GOT3 (cell line): ENCODE results near the gene GABBR2.

Experiments
- DNase-seq: peaks from one replicate; lab custom pipeline; 2025; ENCODE audit warnings: mixed read lengths; lab: John Stamatoyannopoulos, UW

Gene GABBR2

DNA sequence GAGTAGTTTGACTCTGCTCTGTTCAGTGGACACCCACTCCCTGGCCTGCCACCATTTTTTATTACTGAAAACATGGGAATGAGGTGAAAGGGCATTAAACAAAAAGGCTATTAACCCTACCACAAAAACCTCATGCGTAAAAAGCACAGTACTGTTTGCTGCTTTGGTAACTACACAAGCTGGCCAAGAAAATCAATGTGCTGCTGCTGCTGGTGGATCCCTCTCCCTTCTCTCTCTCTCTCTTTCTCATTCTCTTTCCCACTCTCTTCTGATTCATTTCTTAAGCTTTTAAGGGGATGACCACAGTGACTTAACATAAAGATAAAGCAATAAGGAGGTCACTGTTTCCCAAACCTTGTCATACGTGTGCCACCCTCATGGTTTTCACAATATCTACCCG is 270.1 kb downstream of the GABBR2 start:
- DNase-seq: no peak

- no peak for DNase-seq
These were observed 271.2 kb downstream of the GABBR2 start for GRCh38 chr9:98437458-98438034.

GRCh38 chr9:98432960-98433359 is 275.8 kb downstream of the GABBR2 start:
- no peak for DNase-seq

GRCh38 chr9:98432134-98432533 is 276.6 kb downstream of the GABBR2 start:
- DNase-seq: no peak

GRCh38 chr9:98430535-98431292 is 278.0 kb downstream of the GABBR2 start:
- DNase-seq: no peak

DNA sequence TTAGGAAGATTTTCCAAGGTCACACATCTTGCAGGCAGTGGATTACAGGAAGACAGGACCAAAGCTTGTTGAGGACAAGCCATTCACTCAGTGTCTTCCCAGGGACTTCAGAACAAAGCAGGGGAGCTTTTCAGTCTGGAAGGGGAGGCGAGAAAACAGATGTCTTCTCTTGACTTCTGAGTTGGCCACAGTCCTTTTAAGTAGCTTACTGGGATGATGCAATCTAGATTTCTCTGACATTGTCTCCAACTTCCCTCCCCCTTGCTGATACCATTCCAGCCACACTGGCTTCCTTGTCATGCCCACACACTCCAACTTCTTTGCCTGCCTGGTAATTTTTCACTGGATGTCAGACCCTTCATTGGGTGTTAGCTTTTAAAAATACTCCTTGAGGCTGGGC is 279.1 kb downstream of the GABBR2 start:
- DNase-seq: no peak

DNA sequence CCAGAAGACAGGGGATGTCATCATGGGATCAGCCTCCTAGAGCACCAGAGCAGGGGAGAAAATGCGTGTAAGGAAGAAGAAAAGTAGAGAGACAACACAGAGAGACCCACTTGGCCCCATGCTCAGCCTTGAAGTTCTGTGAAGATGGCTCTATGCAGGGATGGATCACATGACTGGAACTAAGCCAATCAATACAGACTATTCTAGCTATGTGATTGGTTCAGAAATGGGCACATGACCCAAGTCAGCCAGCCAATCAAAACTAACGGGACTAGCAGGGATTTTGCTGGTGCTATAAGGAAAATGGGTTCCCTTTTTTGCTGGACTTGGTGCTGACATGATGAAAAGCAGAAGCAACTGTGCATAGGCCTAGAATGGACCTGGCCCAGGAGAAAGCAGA is 280.3 kb downstream of the GABBR2 start:
- no peak for DNase-seq

DNA sequence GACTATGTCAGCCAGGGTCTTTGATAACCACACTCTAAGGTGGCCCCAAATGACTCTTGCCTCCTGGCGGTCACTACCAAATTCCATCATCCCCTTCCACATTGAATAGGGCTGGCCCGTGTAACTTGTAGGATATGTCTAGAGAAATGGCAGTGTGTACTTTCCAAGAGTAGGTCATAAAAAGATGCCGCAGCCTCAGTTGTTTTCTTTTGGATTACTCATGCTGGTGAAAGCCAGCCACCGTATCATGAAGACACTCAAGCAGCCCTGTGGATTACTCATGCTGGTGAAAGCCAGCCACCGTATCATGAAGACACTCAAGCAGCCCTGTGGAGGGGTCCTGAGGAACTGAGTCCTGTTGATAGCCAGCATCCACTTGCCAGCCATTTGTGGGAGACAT is 281.2 kb downstream of the GABBR2 start:
- DNase-seq: no peak

DNA sequence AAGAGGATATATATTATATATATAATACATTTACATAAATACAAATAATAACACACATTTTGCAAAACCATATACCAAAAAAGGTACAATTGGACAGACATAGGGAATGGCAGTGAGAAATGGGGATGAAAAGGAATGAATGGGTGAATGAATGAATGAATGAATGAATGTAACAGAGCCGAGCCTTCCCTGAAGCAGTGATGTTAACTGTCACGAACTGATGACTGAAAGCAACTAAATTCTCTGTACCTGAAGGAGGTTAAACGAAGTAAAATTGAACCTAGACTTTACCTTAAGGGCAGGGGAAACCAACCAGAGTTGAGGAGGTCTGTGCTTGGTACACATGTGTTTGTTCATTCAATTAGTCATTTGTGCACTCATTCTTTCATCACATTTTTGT is 283.7 kb downstream of the GABBR2 start:
- no peak for DNase-seq

GRCh38 chr9:98419260-98419603 is 289.5 kb downstream of the GABBR2 start:
- no peak for DNase-seq

GRCh38 chr9:98418578-98419259 is 290.0 kb downstream of the GABBR2 start:
- DNase-seq: no peak

DNA sequence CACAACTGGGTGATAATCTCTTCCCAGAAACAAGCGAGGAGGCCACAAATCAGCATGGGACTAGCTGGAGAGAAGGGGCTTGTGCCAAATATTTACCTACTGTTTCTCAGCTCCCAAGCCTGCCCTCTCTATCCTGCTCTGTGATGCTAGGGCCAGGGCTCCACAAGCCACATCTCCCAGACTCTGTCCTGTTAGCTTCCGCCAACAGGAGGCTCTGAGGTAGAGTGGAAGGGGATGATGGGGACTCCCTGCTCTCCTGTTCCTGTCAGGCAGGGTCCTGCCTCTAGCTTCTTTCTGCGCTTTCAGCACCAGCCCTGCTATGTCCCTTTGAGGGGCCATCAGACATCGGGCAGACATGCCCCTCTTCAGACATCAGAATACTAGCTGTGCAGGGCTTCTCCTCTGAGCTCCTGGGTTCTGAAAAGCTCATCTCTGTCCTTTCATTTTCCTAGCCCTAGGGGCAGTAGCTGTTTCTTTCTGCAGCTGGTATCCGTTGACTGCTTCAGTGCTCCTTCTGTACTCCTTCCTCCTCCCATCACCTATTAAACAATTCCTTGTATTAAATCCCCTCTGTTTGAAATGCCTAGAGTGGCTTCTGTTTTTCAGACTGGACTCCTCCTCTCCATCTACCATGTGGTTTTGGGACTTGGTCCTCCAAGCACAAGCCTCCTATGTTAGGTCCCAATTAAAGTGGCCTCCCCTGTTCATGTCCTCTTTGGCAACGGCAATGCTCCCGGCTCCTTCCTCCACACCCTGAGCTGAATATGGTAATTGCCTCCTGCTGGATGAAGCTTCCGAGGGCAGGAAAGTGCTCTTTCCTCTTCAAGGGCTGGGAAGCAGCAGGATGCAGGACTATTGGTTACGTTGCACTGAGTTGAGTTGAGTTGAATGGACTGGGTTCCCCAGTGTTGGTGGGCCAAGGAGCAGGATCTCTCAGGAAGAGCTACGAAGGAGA is 292.2 kb downstream of the GABBR2 start:
- no peak for DNase-seq

- DNase-seq: no peak
These were observed 293.0 kb downstream of the GABBR2 start for GRCh38 chr9:98415782-98416181.

DNA sequence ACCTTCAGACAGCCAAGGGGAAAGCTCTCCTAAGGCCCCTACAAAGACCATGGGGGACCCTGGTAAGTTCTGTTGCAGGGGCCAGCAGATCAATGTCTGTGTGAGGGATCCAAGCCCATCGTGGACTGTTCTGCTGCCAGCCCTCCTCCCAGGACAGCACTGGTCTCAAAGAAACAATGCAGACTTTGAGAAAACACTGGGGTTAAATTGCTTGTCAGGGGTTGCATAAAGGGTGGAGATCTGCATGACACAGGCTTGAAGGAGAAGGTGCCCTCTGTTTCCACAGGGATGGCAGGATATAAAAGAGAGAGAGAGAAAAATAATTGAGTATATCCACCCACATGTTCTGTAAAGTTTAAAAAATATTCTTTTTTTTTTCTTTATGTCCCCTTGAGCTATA is 295.7 kb downstream of the GABBR2 start:
- DNase-seq: no peak

GRCh38 chr9:98412101-98412842 is 296.5 kb downstream of the GABBR2 start:
- DNase-seq: no peak

DNA sequence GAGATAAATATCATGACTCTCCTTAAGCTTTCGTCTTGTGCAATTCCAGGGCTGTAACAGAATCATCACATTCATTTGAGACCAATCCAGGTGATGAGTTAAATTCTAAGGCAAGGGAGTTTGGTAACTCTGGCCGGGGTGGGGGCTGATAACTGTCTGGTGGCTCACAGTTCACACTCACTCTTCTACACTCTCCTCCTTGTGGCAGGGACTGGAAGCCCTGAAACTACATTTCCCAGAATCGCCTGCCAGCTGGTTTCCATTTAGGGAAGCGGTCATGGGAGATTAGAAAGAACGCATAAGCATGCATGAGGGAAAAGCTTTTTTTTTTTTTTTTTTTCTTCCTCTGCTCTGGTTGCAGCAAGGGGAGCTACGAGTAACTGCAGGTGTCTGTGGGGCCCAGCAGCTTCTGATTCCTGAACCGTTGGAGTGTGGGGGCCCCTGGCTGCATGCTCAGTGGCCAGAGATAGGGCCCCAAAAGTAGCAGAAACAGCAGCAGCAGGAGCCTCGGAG is 298.5 kb downstream of the GABBR2 start:
- DNase-seq: no peak

DNA sequence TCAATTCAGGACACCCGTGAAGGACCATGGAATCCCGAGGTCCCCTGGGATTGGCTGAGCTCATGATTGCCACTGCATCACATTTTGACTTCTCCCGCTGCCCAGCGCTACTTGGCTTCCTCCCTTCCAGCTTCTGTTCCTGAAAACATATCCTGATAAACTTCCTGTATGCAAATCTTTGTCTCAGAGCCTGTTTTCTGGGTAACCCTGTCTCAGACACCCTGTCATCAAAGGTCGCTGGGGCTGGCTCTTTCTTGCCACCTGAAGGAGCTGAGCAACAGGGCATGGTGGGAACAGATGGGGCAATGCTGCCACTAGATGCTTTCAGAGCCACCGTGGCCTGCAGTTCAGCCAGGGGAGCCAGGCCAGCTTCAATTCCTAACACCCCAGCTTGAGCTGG is 299.0 kb downstream of the GABBR2 start:
- no peak for DNase-seq

DNA sequence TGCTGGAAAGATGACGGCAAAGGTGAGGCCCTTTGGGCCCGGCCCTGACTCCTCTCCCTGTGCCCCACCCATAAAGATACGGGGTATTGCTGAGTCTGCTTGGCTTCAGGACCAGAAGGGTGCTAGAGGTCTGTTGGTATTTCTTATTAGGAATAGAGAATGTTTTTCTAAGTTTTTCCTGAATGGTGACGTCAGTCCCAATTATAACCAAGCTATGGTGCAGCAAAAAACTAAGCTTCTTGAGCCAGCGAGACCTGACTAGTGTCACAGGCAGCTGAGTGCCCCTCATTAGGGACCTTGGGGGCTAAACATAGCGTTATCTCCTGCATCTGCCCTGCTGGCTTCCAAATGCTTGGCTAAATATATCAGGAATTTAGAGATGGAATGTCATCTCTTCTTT is 302.3 kb downstream of the GABBR2 start:
- DNase-seq: no peak

DNA sequence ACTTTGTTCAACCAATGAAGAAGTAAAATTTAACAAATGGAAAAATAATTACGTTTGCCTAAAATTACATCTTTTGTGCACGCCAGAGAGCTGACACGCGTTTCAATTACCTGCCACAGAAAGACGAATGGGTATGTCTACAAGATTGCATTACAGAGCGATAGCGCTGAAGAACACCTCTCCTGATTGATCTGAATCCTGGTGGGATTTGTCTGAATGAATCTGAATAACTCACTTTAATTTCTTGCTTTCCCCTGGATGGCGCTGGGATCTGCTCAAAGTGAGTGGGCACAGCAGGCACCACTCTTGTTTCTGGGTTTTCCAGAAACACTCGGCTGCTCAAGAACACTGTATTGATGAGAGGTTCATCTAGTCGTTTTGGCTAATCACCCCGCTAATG is 304.5 kb downstream of the GABBR2 start:
- no peak for DNase-seq

DNA sequence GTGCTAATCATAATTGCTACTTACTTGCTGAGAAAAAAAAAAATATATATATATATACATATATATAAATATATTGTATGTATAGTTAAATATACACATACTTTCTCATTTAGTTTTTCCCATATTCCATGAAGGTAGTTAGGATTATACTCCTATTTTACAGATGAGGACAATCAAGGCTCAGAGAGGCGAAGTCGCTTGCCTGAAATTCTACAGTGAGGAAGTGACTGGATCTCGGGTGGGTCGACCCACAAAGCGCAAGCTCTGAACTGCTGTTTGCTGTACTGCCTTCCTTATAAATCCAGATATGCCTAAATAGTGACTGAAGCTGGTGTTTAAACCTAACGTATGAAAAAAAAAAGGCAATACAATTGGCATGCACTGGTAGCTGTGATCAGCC is 305.0 kb downstream of the GABBR2 start:
- no peak for DNase-seq
